CD14-positive monocyte (primary cell): ENCODE results near the gene TACC2. TPM values are rescaled to one million over a fixed set of nuclear protein-coding genes. Genes with fewer than 3 reads are reported as not detected.

ENCODE experiments used
- DNase-seq, 3 donors: peaks; one replicate each; pipeline ENCODE4 v3.0.0-alpha.2; 2011 to 2022
- H2AFZ ChIP-seq: 2 replicates; pipeline ENCODE4 v1.6.0; 2012; ENCODE audit warnings: mild to moderate bottlenecking, low read depth, low read length, inconsistent platforms; ENCODE audit not compliant: insufficient read depth, poor library complexity, severe bottlenecking
- H3K27ac ChIP-seq, 2 donors: 1 replicate in 1 of 2; 2 replicates in 1 of 2; pipeline ENCODE4 v1.5.1; 2012 to 2013; ENCODE audit warnings: low read length in 2 of 2, control low read depth in 1 of 2, inconsistent platforms in 1 of 2, low read depth in 1 of 2, mild to moderate bottlenecking in 1 of 2
- H3K27me3 ChIP-seq, 2 donors: one replicate each; pipeline versions ENCODE4 v1.6.0 to v1.6.1; 2011 to 2013; ENCODE audit warnings: low read length in 2 of 2; ENCODE audit not compliant: control insufficient read depth in 2 of 2, insufficient read depth in 2 of 2
- H3K36me3 ChIP-seq, 2 donors: replicated peaks in 1 of 2; 1 replicate in 1 of 2; 2 replicates in 1 of 2; pipeline versions ENCODE4 v1.5.1 to v1.6.1; 2012 to 2013; ENCODE audit warnings: low read length in 2 of 2, control low read depth in 1 of 2, inconsistent platforms in 1 of 2, mild to moderate bottlenecking in 1 of 2; ENCODE audit not compliant: insufficient read depth in 2 of 2, control insufficient read depth in 1 of 2
- H3K4me1 ChIP-seq, 2 donors: 1 replicate in 1 of 2; 2 replicates in 1 of 2; pipeline versions ENCODE4 v1.5.1 to v1.6.1; 2012 to 2013; ENCODE audit warnings: low read length in 2 of 2, control low read depth in 1 of 2, inconsistent platforms in 1 of 2, mild to moderate bottlenecking in 1 of 2, moderate library complexity in 1 of 2; ENCODE audit not compliant: insufficient read depth in 2 of 2, control insufficient read depth in 1 of 2
- H3K4me2 ChIP-seq: replicated peaks from 2 replicates; pipeline ENCODE3; 2012; ENCODE audit warnings: low read length, moderate library complexity, mild to moderate bottlenecking; ENCODE audit not compliant: poor library complexity, severe bottlenecking; ENCODE audit errors: extremely low read depth
- H3K4me3 ChIP-seq, 3 experiments: fragments of 200-600 bp in 1 of 3; sonication (generic) in 1 of 3; replicated peaks in 1 of 3; 1 replicate in 2 of 3; 2 replicates in 1 of 3; pipeline ENCODE4 v1.5.1; 2011 to 2013; ENCODE audit warnings: low read length in 3 of 3, mild to moderate bottlenecking in 3 of 3, control low read depth in 2 of 3, low read depth in 2 of 3, inconsistent platforms in 1 of 3, moderate library complexity in 1 of 3
- H3K79me2 ChIP-seq: 2 replicates; pipeline ENCODE4 v1.6.0; 2012; ENCODE audit warnings: mild to moderate bottlenecking, control low read depth, inconsistent platforms, low read length, moderate library complexity; ENCODE audit not compliant: insufficient read depth
- H3K9ac ChIP-seq: 2 replicates; pipeline ENCODE4 v1.6.0; 2017; ENCODE audit warnings: low read length, mild to moderate bottlenecking; ENCODE audit not compliant: insufficient read depth, poor library complexity, severe bottlenecking
- H3K9me3 ChIP-seq, 2 donors: replicated peaks in 1 of 2; 1 replicate in 1 of 2; 2 replicates in 1 of 2; pipeline versions ENCODE4 v1.5.1 to v1.6.1; 2012 to 2013; ENCODE audit warnings: low read length in 2 of 2, control low read depth in 1 of 2; ENCODE audit not compliant: control insufficient read depth in 1 of 2, insufficient read depth in 1 of 2
- H4K20me1 ChIP-seq: 2 replicates; pipeline ENCODE4 v1.6.0; 2012; ENCODE audit warnings: mild to moderate bottlenecking, low read length, control low read depth, moderate library complexity; ENCODE audit not compliant: insufficient read depth
- H3K27ac Mint-ChIP-seq, 7 donors: one replicate each; pipeline ENCODE4 v1.8.0; 2020; ENCODE audit warnings: mild to moderate bottlenecking in 7 of 7, mixed read lengths in 7 of 7, moderate library complexity in 6 of 7, inconsistent platforms in 2 of 7
- H3K27me3 Mint-ChIP-seq, 3 donors: one replicate each; pipeline ENCODE4 v1.8.0; 2021 to 2022; ENCODE audit warnings: low read depth in 3 of 3, mild to moderate bottlenecking in 3 of 3, mixed read lengths in 3 of 3, moderate library complexity in 3 of 3, inconsistent platforms in 1 of 3
- H3K36me3 Mint-ChIP-seq, 2 donors: one replicate each; pipeline ENCODE4 v1.8.0; 2020; ENCODE audit warnings: mixed read lengths in 2 of 2, inconsistent platforms in 1 of 2, mild to moderate bottlenecking in 1 of 2
- H3K4me1 Mint-ChIP-seq: one replicate; pipeline ENCODE4 v1.8.0; 2020; ENCODE audit warnings: mild to moderate bottlenecking, mixed read lengths
- H3K4me3 Mint-ChIP-seq, 2 donors: one replicate each; pipeline ENCODE4 v1.8.0; 2020; ENCODE audit warnings: mild to moderate bottlenecking in 2 of 2, mixed read lengths in 2 of 2, moderate library complexity in 1 of 2
- H3K9me3 Mint-ChIP-seq, 7 donors: one replicate each; pipeline ENCODE4 v1.8.0; 2020 to 2022; ENCODE audit warnings: mixed read lengths in 7 of 7, mild to moderate bottlenecking in 6 of 7, moderate library complexity in 6 of 7, inconsistent platforms in 2 of 7
- WGBS: methylation state at CpG from one replicate; pipeline ENCODE4 v1.1.5; 2013; ENCODE audit warnings: missing lambda C conversion rate; ENCODE audit not compliant: insufficient coverage; 5-methylcytosine and 5-hydroxymethylcytosine counted together
- intact Hi-C, 2 donors: fragments of 100-400 bp; cut with micrococcal nuclease; formaldehyde crosslinking; loops; one replicate each; pipeline versions ENCODE4 v1.15.0 to v1.15.1; 2023
- polyA plus RNA-seq, 3 donors: library from polyadenylated mRNA; depleted of rRNA in 1 of 3; unstranded in 2 of 3; stranded (reverse) in 1 of 3; fragments of 300-500 nt in 2 of 3; fragments of >200 nt in 1 of 3; fragmentation: Illumina TruSeq in 2 of 3; gene quantifications; 1 replicate in 2 of 3; 2 replicates in 1 of 3; pipeline ENCODE4 v1.2.3, GENCODE V29; 2012 to 2021
- TF ChIP-seq, protein P1 (sequence below): fragments of 200-600 bp; IDR thresholded peaks from one replicate; pipeline ENCODE4 v1.8.0; 2022; ENCODE audit warnings: antibody characterized with exemption, mild to moderate bottlenecking

TACC2 gene
- polyA plus RNA-seq, 3 donors, result 0.03 TPM; not detected in 2

DNA sequence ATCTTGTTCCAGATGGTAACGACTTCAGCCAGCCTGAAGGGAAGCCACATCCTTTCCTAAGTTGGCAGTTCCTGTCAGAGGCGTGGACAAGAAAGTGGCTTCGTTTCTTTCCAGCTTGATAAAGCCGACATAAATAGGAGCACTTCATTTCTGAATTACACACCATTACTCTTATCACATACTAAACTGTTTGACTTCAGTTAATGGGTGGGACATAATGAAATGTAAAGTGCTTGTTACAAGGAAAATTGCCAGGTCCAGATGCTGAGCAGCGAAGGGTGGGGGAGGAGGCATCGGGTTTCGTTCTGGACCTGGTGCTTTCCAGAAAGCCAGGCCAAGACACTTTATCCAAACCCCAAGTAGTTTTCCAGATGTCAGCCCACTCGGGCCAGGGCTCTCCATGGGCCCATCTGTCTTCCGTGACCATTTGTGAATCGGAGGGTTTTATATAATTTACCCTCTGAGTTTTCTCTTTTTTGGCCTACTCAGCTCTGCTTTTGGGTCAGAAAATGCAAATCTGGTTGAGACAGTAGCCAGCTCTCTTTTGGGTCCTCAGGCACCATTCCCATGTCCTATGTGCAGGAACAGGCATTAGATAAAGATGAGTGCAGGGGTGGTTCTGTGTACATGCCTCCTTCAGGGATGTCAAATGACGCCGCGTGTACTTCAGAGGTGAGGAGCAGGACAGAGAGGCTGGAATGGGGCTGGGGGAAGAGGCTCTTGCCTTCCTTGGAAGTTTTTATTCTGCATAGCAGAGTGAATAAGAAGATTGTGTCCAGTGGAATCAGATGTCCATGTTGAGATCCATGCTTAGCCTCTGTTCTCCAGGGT lies 90.2 kb downstream of the TACC2 start:
- TF ChIP-seq, protein P1, sequence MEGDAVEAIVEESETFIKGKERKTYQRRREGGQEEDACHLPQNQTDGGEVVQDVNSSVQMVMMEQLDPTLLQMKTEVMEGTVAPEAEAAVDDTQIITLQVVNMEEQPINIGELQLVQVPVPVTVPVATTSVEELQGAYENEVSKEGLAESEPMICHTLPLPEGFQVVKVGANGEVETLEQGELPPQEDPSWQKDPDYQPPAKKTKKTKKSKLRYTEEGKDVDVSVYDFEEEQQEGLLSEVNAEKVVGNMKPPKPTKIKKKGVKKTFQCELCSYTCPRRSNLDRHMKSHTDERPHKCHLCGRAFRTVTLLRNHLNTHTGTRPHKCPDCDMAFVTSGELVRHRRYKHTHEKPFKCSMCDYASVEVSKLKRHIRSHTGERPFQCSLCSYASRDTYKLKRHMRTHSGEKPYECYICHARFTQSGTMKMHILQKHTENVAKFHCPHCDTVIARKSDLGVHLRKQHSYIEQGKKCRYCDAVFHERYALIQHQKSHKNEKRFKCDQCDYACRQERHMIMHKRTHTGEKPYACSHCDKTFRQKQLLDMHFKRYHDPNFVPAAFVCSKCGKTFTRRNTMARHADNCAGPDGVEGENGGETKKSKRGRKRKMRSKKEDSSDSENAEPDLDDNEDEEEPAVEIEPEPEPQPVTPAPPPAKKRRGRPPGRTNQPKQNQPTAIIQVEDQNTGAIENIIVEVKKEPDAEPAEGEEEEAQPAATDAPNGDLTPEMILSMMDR, result no peak
- H3K9me3 Mint-ChIP-seq, result peaks cover 0 to 11% (median 3%) of the 10 kb centered on the region in 7 donors
- H2AFZ ChIP-seq, result no peak overlapping the region
- no peak overlapping the region for H3K9ac ChIP-seq
- H3K4me1 Mint-ChIP-seq, result no peaks in the 10 kb centered on the region
- no peak overlapping the region for H3K27ac ChIP-seq
- H3K27me3 ChIP-seq, result no peaks in the 10 kb centered on the region
- no peaks in the 10 kb centered on the region for H3K79me2 ChIP-seq
- H3K36me3 Mint-ChIP-seq, result no peaks in the 10 kb centered on the region
- intact Hi-C loops, result no loop called here
- no peak overlapping the region for H3K4me3 Mint-ChIP-seq
- H3K4me1 ChIP-seq, result no peaks in the 10 kb centered on the region
- H3K4me2 ChIP-seq, result no peak overlapping the region
- WGBS, result 73% methylated on average over 8 of the region's 13 CpGs
- H4K20me1 ChIP-seq, result no peaks in the 10 kb centered on the region
- DNase-seq, result no peak
- H3K4me3 ChIP-seq, result no peak overlapping the region
- no peaks in the 10 kb centered on the region for H3K9me3 ChIP-seq
- no peaks in the 10 kb centered on the region for H3K36me3 ChIP-seq
- H3K27ac Mint-ChIP-seq, result no peak overlapping the region
- H3K27me3 Mint-ChIP-seq, result peaks cover 2 to 5% (median 3%) of the 10 kb centered on the region in 3 donors

DNA sequence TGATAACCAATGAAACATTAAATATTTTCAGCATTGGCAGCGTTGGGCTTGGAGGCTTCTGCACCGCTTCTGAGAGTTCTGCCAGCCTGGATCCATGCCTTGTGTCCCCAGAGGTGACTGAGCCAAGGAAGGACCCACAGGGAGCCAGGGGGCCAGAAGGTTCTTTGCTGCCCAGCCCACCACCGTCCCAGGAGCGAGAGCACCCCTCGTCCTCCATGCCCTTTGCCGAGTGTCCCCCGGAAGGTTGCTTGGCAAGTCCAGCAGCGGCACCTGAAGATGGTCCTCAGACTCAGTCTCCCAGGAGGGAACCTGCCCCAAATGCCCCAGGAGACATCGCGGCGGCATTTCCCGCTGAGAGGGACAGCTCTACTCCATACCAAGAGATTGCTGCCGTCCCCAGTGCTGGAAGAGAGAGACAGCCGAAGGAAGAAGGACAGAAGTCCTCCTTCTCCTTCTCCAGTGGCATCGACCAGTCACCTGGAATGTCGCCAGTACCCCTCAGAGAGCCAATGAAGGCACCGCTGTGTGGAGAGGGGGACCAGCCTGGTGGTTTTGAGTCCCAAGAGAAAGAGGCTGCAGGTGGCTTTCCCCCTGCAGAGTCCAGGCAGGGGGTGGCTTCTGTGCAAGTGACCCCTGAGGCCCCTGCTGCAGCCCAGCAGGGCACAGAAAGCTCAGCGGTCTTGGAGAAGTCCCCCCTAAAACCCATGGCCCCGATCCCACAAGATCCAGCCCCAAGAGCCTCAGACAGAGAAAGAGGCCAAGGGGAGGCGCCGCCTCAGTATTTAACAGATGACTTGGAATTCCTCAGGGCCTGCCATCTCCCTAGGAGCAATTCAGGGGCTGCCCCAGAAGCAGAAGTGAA lies 93.9 kb downstream of the TACC2 start:
- Mint-ChIP-seq H3K27ac (no peak overlapping the region), H3K27me3 (peaks cover 4 to 5% (median 5%) of the 10 kb centered on the region in 3 donors), H3K4me1 (no peaks in the 10 kb centered on the region), H3K36me3 (no peaks in the 10 kb centered on the region), H3K4me3 (no peak overlapping the region), H3K9me3 (peaks cover 0 to 4% (median under 1%) of the 10 kb centered on the region in 7 donors)
- Histone ChIP-seq H3K4me3 (no peak overlapping the region), H3K27me3 (no peaks in the 10 kb centered on the region), H3K4me2 (no peak overlapping the region), H3K9me3 (no peaks in the 10 kb centered on the region), H2AFZ (no peak overlapping the region), H3K27ac (no peak overlapping the region), H4K20me1 (no peaks in the 10 kb centered on the region), H3K79me2 (no peaks in the 10 kb centered on the region), H3K9ac (no peak overlapping the region), H3K36me3 (no peaks in the 10 kb centered on the region), H3K4me1 (no peaks in the 10 kb centered on the region)
- TF ChIP-seq, protein P1, result no peak
- intact Hi-C loops, result no loop called here
- no peak for DNase-seq
- 91% methylated on average over 12 of the region's 21 CpGs for WGBS
